Karpas-422 (cell line): Measurements from ENCODE around the gene KIAA0825. TPM values are rescaled to one million over a fixed set of nuclear protein-coding genes. Genes with fewer than 3 reads are reported as not detected.

Source experiments
- DNase-seq: peaks from one replicate; pipeline ENCODE4 v3.0.0-alpha.2; 2015
- H2AFZ ChIP-seq: fragments of 200-600 bp; sonication (generic); 2 replicates; pipeline ENCODE4 v1.6.1; 2014; ENCODE audit warnings: antibody characterized with exemption, low read length, mixed read lengths
- H3K27ac ChIP-seq: fragments of 200-600 bp; sonication (generic); 2 replicates; pipeline ENCODE4 v1.5.1; 2014; ENCODE audit warnings: mild to moderate bottlenecking, low read length, moderate library complexity
- H3K27me3 ChIP-seq: fragments of 200-600 bp; sonication (generic); 2 replicates; pipeline ENCODE4 v1.6.1; 2014; ENCODE audit warnings: low read length, mixed read lengths
- H3K36me3 ChIP-seq: fragments of 200-600 bp; sonication (generic); 2 replicates; pipeline ENCODE4 v1.6.1; 2014; ENCODE audit warnings: low read length, mixed read lengths; ENCODE audit not compliant: insufficient read depth
- H3K4me1 ChIP-seq: fragments of 200-600 bp; sonication (generic); 2 replicates; pipeline ENCODE4 v1.6.1; 2014; ENCODE audit warnings: mild to moderate bottlenecking, low read length, mixed read lengths
- H3K4me2 ChIP-seq: fragments of 200-600 bp; sonication (generic); 2 replicates; pipeline ENCODE4 v1.6.1; 2014; ENCODE audit warnings: low read length, low read depth, mild to moderate bottlenecking; ENCODE audit not compliant: poor library complexity, severe bottlenecking
- H3K4me3 ChIP-seq: fragments of 200-600 bp; sonication (generic); 2 replicates; pipeline ENCODE4 v1.5.1; 2014; ENCODE audit warnings: mild to moderate bottlenecking, antibody characterized with exemption, low read length, mixed read lengths
- H3K79me2 ChIP-seq: fragments of 200-600 bp; sonication (generic); 2 replicates; pipeline ENCODE4 v1.6.1; 2014; ENCODE audit warnings: mild to moderate bottlenecking, low read length, mixed read lengths
- H3K9ac ChIP-seq: fragments of 200-600 bp; sonication (generic); 2 replicates; pipeline ENCODE4 v1.6.0; 2014; ENCODE audit warnings: low read length
- H3K9me2 ChIP-seq: fragments of 200-600 bp; sonication (generic), shearing (Covaris generic); replicated peaks from 2 replicates; pipeline ENCODE4 v1.6.0; 2014; ENCODE audit warnings: mild to moderate bottlenecking, low read length, moderate library complexity; ENCODE audit not compliant: insufficient read depth
- H3K9me3 ChIP-seq: fragments of 300-700, 200-600 bp; sonication (generic); 2 replicates; pipeline ENCODE4 v1.6.1; 2014; ENCODE audit warnings: low read length, mixed read lengths
- H4K20me1 ChIP-seq: fragments of 200-600 bp; sonication (generic); 2 replicates; pipeline ENCODE4 v1.6.1; 2014; ENCODE audit warnings: mild to moderate bottlenecking, antibody characterized with exemption, low read length, low read depth; ENCODE audit not compliant: insufficient read depth
- total RNA-seq: library from RNA; depleted of rRNA; stranded (reverse); fragments of >200 nt; shearing (Covaris generic); gene quantifications from 2 replicates; pipeline ENCODE4 v1.2.3, GENCODE V29; 2014; ENCODE audit warnings: low replicate concordance

KIAA0825 gene
- total RNA-seq, 1 experiment from 2014 or later, result 2.0 TPM

DNA sequence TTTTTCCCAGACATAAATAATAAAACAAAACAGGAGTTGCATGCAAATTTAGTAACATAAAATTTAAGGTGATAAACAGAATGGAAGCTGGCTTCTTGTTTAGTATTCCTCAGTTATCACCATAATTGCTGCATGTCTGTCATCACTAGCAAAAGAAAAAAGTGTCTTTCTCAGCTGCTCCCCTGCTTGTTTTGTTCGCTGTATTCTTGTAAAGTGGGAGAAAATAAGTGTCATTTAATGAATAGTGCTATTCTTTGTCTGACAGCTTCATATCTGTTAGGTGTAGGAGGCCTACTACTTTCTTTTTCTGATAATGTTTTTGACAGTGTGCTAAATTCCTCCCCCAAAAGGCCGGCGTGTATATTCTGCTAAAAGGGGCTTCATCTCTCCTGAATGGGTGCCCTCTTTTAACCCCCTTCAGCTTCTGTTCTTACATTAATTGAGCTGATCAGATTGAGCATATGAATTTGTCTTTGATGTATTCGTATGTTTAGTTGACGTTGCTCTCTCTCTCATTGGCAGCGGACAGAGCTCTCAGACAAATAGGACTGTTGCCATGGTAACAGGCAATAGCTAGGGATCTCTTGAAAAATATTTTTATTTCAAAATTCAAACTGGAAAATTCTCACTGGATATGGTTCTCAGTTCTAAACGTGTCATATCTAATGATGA lies 303.8 kb downstream of the KIAA0825 start:
- Histone ChIP-seq H3K27me3 (no peaks in the 10 kb centered on the region), H3K9me3 (no peaks in the 10 kb centered on the region), H4K20me1 (no peaks in the 10 kb centered on the region), H3K9ac (no peak overlapping the region), H3K36me3 (no peaks in the 10 kb centered on the region), H3K4me3 (no peak overlapping the region), H3K79me2 (no peaks in the 10 kb centered on the region), H3K4me1 (no peaks in the 10 kb centered on the region), H2AFZ (no peak overlapping the region), H3K9me2 (no peaks in the 10 kb centered on the region), H3K27ac (no peak overlapping the region), H3K4me2 (no peak overlapping the region)
- DNase-seq, result no peak

DNA sequence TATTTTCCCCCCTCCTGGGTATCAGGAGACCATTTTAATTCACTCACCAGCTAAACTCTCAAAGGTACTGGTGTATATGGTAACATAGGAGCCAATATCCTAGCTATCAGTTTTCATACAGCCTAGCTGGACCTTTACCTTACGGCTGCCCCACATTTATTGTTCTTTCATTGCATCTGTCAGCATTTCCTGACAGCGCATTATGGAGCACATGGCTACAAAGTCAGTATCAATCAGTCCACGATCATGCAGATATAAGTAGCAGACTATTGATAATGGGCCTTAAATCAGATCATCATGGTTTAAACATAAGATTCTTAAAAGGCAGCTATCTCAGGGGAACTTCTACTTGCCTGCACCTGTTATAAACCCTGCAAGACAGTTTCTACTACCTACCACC lies 304.7 kb downstream of the KIAA0825 start:
- H3K4me1 ChIP-seq, result no peaks in the 10 kb centered on the region
- H3K9me3 ChIP-seq, result no peaks in the 10 kb centered on the region
- no peaks in the 10 kb centered on the region for H3K36me3 ChIP-seq

DNA sequence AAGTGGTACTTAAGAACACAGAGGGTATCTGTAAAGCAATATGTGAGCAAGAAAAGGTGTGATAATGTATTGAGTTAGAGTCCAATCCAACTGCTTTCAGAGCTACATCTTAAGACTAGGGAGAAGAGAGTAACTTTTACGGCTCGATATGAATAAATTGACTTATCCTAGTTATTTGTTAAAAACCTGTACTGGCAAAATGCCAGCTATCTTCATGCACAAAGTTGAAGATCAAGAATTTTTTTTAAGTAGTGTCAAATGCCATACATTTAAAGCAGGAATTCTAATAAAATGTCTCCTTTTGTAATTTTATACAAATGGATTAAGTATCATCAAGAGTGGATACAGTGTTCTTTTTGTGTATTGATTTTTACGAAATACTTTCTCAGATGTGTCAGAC lies 305.2 kb downstream of the KIAA0825 start:
- Histone ChIP-seq H3K9me2 (no peaks in the 10 kb centered on the region), H4K20me1 (no peaks in the 10 kb centered on the region), H3K27me3 (no peaks in the 10 kb centered on the region), H3K36me3 (no peaks in the 10 kb centered on the region), H3K79me2 (no peaks in the 10 kb centered on the region), H3K4me1 (no peaks in the 10 kb centered on the region), H3K4me2 (no peak overlapping the region), H3K9me3 (no peaks in the 10 kb centered on the region), H2AFZ (no peak overlapping the region), H3K27ac (no peak overlapping the region), H3K4me3 (no peak overlapping the region), H3K9ac (no peak overlapping the region)
- DNase-seq, result no peak

More for the DNA sequence above, 304.7 kb downstream of the KIAA0825 start:
- Histone ChIP-seq H3K4me2 (no peak overlapping the region), H2AFZ (no peak overlapping the region), H3K27me3 (no peaks in the 10 kb centered on the region), H3K9me2 (no peaks in the 10 kb centered on the region), H3K9ac (no peak overlapping the region), H4K20me1 (no peaks in the 10 kb centered on the region), H3K4me3 (no peak overlapping the region), H3K27ac (no peak overlapping the region), H3K79me2 (no peaks in the 10 kb centered on the region)
- DNase-seq, result no peak

GRCh38 chr5:94312298-94312697 lies 306.1 kb downstream of the KIAA0825 start:
- no peaks in the 10 kb centered on the region for H3K9me2 ChIP-seq
- H3K27me3 ChIP-seq, result no peaks in the 10 kb centered on the region
- H3K9ac ChIP-seq, result no peak overlapping the region
- no peaks in the 10 kb centered on the region for H3K9me3 ChIP-seq
- no peak overlapping the region for H2AFZ ChIP-seq
- no peaks in the 10 kb centered on the region for H3K79me2 ChIP-seq
- H3K4me3 ChIP-seq, result no peak overlapping the region
- H4K20me1 ChIP-seq, result no peaks in the 10 kb centered on the region
- H3K27ac ChIP-seq, result no peak overlapping the region
- no peak overlapping the region for H3K4me2 ChIP-seq
- no peak for DNase-seq
- H3K4me1 ChIP-seq, result no peaks in the 10 kb centered on the region
- no peaks in the 10 kb centered on the region for H3K36me3 ChIP-seq

DNA sequence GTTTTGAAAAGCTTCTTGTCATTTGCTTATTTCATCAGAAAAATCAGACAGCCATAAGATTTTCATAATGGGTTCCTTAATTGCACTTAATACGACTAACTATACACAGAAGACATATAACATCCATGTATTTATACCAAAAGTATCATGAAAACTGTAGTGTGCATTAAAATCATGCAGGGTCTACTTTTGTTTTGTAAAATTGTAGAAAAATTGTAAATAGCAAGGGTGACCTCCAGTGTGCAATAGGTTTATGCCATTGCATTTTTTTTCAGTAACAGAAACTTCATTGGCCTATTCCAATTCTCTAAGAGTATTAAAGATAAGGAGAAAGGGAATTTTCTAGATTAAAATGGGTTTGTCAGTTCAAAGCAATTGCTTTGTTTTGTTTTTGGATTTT lies 307.6 kb downstream of the KIAA0825 start:
- DNase-seq, result no peak
- no peaks in the 10 kb centered on the region for H3K36me3 ChIP-seq
- no peak overlapping the region for H3K27ac ChIP-seq
- no peak overlapping the region for H2AFZ ChIP-seq
- no peak overlapping the region for H3K9ac ChIP-seq
- no peaks in the 10 kb centered on the region for H3K4me1 ChIP-seq
- no peak overlapping the region for H3K4me3 ChIP-seq
- H3K27me3 ChIP-seq, result no peaks in the 10 kb centered on the region
- H3K9me2 ChIP-seq, result no peaks in the 10 kb centered on the region
- H3K4me2 ChIP-seq, result no peak overlapping the region
- H4K20me1 ChIP-seq, result no peaks in the 10 kb centered on the region
- no peaks in the 10 kb centered on the region for H3K79me2 ChIP-seq
- H3K9me3 ChIP-seq, result no peaks in the 10 kb centered on the region

- Histone ChIP-seq H3K36me3 (no peaks in the 10 kb centered on the region), H3K4me1 (no peaks in the 10 kb centered on the region), H3K79me2 (no peaks in the 10 kb centered on the region), H3K9me2 (no peaks in the 10 kb centered on the region), H3K9me3 (no peaks in the 10 kb centered on the region), H4K20me1 (no peaks in the 10 kb centered on the region), H2AFZ (no peak overlapping the region), H3K27me3 (no peaks in the 10 kb centered on the region), H3K27ac (no peak overlapping the region), H3K4me3 (no peak overlapping the region), H3K4me2 (no peak overlapping the region), H3K9ac (no peak overlapping the region)
- no peak for DNase-seq
Observed at GRCh38 chr5:94309141-94309540, 309.3 kb downstream of the KIAA0825 start.

DNA sequence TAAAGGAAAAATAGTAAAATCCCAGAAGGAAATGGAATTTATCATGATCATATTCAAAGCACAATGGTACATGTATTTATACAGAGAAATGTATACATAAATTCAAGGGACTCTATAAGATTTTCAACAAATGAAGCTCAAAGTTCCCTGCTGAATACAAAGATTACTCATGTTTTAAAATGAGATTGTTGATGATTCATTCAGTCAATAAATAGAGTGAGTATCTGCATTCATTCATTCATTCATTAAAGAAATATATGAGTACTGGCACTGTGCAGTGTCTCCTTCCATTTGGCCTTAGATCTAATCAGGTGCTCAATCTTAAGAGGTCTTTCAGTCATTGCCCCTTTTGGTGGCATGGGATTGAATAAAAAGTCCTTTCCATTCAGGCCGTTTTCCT lies 310.0 kb downstream of the KIAA0825 start:
- DNase-seq, result no peak
- Histone ChIP-seq H4K20me1 (no peaks in the 10 kb centered on the region), H2AFZ (no peak overlapping the region), H3K9ac (no peak overlapping the region), H3K4me3 (no peak overlapping the region), H3K79me2 (no peaks in the 10 kb centered on the region), H3K4me1 (no peaks in the 10 kb centered on the region), H3K9me2 (no peaks in the 10 kb centered on the region), H3K4me2 (no peak overlapping the region), H3K27ac (no peak overlapping the region), H3K27me3 (no peaks in the 10 kb centered on the region), H3K9me3 (no peaks in the 10 kb centered on the region), H3K36me3 (no peaks in the 10 kb centered on the region)

- DNase-seq, result no peak
- no peaks in the 10 kb centered on the region for H3K9me3 ChIP-seq
- H3K4me1 ChIP-seq, result no peaks in the 10 kb centered on the region
Observed at GRCh38 chr5:94304146-94304545, 314.3 kb downstream of the KIAA0825 start.

More at GRCh38 chr5:94304146-94304545, 314.3 kb downstream of the KIAA0825 start:
- no peaks in the 10 kb centered on the region for H3K79me2 ChIP-seq
- H3K4me2 ChIP-seq, result no peak overlapping the region
- H2AFZ ChIP-seq, result no peak overlapping the region
- H3K27me3 ChIP-seq, result no peaks in the 10 kb centered on the region
- H3K4me3 ChIP-seq, result no peak overlapping the region
- H4K20me1 ChIP-seq, result no peaks in the 10 kb centered on the region
- no peak overlapping the region for H3K9ac ChIP-seq
- no peaks in the 10 kb centered on the region for H3K36me3 ChIP-seq
- no peaks in the 10 kb centered on the region for H3K9me2 ChIP-seq
- no peak overlapping the region for H3K27ac ChIP-seq
